ENCODE results near the gene ASIC1.

DNA sequence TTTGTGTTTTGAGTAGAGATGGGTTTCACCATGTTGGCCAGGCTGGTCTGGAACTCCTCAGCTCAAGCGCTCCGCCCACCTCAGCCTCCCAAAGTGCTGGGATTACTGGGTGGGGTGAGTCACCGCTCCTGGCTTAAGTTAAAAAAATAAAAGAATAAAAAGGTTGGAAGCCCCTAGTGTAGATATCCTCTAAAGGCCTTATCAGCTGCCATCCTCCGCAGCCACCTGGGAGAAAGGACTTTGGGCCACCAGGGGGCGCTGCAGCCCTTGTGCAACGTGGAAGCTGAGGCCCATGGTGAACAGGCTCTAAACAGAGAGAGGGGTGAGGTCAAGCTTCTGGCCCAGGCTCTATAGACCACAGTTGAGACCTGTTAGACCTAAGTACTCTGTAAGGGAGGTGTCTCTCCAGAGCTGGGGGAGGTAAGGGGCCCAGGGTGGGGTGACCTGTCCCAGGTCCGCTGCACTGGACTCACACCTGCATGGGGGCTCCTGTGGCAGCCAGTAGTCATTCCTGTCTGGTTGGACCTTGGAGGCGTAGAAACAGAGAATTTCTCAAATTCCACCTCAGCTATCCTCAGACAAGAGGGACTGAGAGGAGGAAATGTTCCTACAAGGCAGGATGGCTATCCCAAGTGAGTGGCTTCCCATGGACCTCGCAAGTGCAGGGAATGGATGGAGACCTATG is 18.1 kb upstream of the ASIC1 start:
- TF ChIP-seq, protein P1, sequence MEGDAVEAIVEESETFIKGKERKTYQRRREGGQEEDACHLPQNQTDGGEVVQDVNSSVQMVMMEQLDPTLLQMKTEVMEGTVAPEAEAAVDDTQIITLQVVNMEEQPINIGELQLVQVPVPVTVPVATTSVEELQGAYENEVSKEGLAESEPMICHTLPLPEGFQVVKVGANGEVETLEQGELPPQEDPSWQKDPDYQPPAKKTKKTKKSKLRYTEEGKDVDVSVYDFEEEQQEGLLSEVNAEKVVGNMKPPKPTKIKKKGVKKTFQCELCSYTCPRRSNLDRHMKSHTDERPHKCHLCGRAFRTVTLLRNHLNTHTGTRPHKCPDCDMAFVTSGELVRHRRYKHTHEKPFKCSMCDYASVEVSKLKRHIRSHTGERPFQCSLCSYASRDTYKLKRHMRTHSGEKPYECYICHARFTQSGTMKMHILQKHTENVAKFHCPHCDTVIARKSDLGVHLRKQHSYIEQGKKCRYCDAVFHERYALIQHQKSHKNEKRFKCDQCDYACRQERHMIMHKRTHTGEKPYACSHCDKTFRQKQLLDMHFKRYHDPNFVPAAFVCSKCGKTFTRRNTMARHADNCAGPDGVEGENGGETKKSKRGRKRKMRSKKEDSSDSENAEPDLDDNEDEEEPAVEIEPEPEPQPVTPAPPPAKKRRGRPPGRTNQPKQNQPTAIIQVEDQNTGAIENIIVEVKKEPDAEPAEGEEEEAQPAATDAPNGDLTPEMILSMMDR (conservative IDR thresholded peaks at IDR 0.05; ENCODE audit: low read length): peak; percentile 96
- no peak for TF ChIP-seq EZH2phosphoT487 (IDR thresholded peaks at IDR 0.05; ENCODE audit: borderline replicate concordance, low read depth, low read length)

Data from OCI-LY7 (cell line).